Cardiac fibroblast (primary cell): ENCODE measurements around the gene ALKBH4.

Experiments
- DNase-seq, 2 donors: peaks; one replicate each; pipeline versions ENCODE4 v3.0.0 to v3.0.0-alpha.2; 2010; ENCODE audit warnings: low read depth in 2 of 2
- H3K4me3 ChIP-seq, 2 donors: replicated peaks in 1 of 2; 1 replicate in 1 of 2; 2 replicates in 1 of 2; pipeline ENCODE4 v1.5.1; 2011; ENCODE audit warnings: low read depth in 2 of 2, low read length in 2 of 2, mild to moderate bottlenecking in 2 of 2, moderate library complexity in 1 of 2
- CTCF ChIP-seq: IDR thresholded peaks from one replicate; pipeline ENCODE4 v1.5.1; 2011; ENCODE audit warnings: low read depth, mild to moderate bottlenecking, low read length, inconsistent platforms

ALKBH4 gene

GRCh38 chr7:102433219-102434038, 31.2 kb downstream of the ALKBH4 start, which contains the start of gene ORAI2:
Gene ORAI2 (plus strand): TSS chr7:102433575. CDS start chr7:102438957, 5,382 bp downstream.
- TF ChIP-seq CTCF, result no peak
- DNase-seq, result peak; percentile 57 to 75
- H3K4me3 ChIP-seq, result peak within 1 kb of the TSS; percentile 73 to 75

GRCh38 chr7:102432442-102433218, 32.0 kb downstream of the ALKBH4 start:
- peak overlapping the region; percentile 73 to 75 for H3K4me3 ChIP-seq
- TF ChIP-seq CTCF, result no peak
- no peak for DNase-seq

GRCh38 chr7:102431617-102432298, 32.9 kb downstream of the ALKBH4 start:
- no peak for TF ChIP-seq CTCF
- H3K4me3 ChIP-seq, result no peak overlapping the region
- no peak for DNase-seq

GRCh38 chr7:102429141-102429899, 35.3 kb downstream of the ALKBH4 start:
- no peak overlapping the region for H3K4me3 ChIP-seq
- DNase-seq, result no peak
- TF ChIP-seq CTCF, result no peak

GRCh38 chr7:102427019-102427405, 37.7 kb downstream of the ALKBH4 start:
- no peak overlapping the region for H3K4me3 ChIP-seq
- TF ChIP-seq CTCF, result no peak
- DNase-seq, result no peak
